HG03575 (cell line): Measurements from ENCODE around the gene WDFY3.

Experiments
- ATAC-seq: cut with Tn5 transposase; IDR thresholded peaks from one replicate; pipeline ENCODE4 v1.9.1; 2021; ENCODE audit not compliant: unreplicated experiment, insufficient number of reproducible peaks, low FRiP score; ENCODE audit errors: extremely low read depth

The WDFY3 gene

DNA sequence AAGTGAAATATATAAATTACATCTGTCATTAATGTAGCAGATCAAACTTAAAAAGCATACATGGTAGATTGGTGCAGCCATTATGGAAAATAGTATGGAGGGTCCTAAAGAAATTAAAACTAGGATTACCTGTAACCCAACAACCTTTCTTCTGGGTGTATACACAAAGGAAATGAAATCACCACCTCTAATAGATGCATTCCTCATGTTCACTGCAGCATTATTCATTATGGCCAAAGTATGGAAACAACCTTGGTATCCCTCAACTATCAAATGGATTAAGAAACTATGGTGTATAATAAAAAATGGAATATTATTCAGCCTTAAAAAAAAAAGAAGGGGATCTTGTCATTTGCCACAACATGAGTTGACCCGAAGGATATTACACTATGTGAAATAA, 13.7 kb downstream of the WDFY3 start:
- no peak for ATAC-seq

DNA sequence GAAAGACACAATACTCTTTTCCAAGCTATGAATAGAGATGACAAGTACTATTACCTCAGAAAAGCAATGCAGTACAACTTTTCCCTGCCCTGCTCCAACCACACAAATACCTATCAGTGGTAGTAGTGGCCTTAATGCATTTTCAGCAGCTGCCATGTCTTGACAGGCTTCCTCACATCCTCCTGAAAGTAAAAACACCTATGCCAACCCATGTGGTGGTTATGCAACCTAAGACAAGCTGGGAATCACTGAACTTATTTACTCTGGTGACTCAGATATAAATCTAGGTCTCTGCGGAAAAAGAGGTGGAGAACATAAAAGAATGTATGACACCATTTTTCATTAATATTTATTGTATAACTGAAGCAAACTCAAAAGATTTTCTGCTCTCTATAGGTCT, 14.5 kb downstream of the WDFY3 start:
- no peak for ATAC-seq

DNA sequence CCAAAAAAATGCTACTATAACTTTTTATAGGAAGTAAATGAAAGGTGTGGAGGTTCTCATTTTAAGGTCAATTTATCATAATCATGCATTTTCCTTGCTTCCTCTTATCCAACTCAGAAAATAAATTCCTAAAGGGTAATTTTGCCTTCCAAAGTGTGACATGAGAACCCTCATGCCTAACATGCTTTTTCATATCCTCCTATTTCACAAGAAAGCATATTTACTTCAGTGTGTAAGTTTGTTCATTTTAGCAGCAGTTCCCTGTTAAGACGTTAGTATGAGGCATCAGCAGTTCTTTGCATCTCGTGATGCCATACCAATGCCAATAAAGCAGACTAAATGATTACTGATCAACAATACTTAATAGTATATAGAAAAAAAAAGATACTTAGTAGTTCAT, 18.4 kb downstream of the WDFY3 start:
- ATAC-seq, result no peak

DNA sequence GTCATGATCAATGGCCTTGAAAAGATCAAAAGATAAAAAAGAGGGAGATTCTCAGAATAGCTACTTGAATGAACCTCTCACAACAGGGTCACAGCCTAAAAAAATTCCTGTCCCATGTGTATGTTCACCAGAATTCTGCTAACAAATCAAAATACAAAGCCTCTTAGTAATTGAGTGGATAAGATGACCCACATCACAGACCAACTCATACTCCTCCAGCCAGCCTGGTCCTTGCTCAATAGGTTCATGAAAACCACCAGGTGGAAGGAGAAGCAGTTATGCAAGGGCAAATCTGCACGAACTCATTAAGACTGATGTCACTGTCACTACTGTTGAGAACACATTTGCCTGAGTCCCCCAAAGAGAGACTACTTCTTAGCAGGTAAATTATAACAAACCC, 21.5 kb downstream of the WDFY3 start:
- ATAC-seq, result no peak

DNA sequence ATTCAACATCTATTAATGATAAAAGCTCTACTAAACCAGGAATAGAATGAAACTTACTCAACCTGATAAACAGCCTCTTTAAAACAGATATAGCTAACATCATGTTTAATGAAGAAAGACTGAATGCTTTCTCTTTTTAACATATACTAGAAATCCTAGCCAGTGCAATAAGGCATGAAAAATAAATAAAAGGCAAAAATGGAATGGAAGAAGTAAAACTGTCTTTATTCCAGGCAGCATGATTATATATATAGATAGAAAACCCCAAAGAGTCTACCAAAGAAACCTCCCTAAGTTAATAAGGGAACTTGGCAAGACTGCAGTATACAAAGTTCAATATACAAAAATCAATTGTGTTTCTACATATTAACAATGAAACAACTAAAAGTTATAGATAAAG, 25.5 kb downstream of the WDFY3 start:
- no peak for ATAC-seq

DNA sequence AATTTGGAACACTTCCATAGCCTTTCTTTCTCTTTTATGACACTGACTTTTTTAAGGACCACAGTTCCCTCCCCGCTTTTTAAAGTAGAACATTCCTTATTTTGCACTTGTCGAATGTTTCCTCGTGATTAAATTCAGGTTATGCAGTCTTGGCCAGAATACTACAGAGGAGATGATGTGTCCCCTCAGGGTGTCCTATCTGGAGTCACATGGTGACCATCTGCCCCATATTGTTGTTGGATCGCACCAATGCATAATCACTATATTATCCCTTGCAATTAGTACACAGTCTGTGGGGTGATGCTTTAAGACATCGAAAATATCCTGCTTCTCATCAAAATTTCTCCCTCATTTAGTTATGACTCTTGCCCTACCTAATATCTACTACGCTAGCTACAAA, 27.4 kb downstream of the WDFY3 start:
- ATAC-seq, result no peak

DNA sequence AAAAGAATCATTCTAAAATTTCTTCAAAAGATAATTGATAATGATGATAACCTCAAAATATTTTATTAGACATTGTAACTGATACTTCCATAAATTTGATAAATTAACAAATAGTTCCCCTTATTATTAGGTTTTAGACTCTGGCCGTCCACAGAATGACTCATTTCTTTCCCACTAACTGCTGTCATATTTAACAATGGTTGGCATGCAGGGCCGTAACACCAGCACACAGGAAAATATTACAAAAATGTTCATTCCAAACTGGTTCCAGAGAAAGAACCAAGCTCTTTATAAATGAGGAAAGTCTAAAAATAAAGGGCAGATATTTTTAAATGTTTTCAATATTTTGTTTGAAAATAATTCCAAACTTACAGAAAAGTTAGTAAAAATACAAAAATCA, 28.2 kb downstream of the WDFY3 start:
- no peak for ATAC-seq

DNA sequence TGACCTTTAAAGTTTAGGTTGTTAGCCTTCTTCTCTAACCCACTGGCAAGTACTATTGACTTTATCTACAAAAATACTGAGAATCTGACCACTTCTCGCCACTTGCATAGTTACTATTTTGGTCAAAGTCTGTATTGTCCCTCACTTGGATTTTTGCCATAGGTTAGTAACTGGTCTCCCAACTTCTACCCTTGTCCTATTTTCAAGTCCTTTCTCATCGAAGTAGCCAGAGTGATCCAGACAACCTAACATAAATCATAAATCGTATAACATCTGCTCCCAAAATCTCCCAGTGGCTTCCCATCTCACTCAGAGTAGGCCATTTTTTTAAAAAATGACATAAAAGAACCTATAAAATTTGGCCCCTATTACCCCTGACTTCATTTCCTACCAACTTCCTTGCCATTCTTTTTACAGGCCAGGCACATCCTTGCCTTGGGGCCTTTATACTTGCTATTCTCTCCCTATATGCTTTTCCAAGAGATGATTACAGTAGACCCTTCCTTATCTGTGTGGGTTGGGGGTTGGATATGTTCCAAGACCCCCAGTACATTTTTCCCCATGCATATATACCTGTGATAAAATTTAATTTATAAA, 29.0 kb downstream of the WDFY3 start:
- ATAC-seq, result no peak

DNA sequence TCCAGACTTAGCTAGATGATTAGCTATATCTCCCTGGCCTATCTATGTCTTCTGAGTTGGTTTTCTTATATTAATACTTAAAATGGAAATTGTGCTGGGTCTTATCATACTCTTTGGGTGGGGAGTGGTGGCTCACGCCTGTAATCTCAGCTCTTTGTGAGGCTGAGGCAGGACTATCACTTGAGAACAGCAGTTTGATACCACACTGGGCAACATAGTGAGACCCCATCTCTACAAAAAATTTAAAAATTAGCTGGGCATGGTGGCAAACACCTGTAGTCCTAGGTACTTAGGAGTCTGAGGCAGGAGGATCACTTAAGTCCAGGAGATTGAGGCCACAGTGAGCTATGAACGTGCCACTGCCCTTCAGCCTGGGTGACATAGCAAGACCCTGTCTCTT, 30.4 kb downstream of the WDFY3 start:
- no peak for ATAC-seq

DNA sequence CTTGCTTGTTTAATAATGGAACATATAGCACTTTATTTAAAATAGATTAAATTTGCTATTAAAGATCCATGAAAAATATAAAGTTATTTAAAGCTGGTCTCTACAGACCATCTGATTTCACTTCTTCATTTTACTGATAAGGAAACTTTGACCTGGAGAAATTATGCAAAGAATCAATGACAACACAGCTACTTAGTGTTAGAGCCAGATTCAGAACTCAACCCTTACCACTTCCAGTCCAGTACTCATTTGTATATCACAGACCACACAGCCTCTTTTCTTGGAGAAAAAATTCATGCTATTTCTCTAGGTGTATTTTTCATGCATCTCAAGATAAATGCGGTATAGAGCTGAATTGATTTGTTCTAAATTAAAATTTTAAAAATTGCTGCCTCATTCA, 34.0 kb downstream of the WDFY3 start:
- ATAC-seq, result no peak

DNA sequence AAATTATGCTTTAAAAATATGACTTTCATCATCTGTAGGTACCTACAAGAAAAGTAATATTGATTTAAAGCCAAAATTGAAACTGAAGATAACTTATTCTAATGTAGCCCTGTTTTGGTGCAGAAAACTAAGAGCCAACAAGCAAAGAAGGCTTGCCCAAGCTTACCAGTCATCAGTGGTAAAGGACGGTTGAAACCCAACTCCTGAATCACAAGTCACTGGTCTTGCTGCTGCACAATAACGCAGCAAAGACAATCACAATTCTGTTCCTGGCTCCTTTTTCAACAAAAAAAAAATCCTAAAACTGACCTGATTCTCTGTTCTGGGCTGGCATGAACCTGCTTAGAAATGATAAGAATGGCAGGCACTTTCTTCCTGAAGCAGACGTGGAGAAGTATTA, 34.5 kb downstream of the WDFY3 start:
- no peak for ATAC-seq

DNA sequence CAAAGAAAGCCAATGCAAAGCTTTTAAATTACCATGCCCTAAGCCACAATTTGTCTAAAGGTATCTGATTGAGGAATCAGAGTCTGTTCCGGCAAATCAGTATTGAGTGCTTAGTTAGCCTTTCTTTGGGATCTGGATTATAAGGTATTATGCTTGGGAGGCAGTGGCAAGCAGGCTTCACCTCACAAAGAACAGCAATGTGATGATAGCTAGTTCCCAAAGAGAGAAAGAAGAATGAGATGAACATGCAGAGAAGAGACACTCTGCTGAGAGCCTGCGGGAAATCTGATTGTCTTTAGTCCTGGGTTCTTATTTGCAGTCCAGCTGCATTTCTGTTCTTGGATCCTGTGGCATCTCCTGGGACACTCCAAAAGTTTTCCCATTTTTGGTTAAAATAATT, 35.2 kb downstream of the WDFY3 start:
- no peak for ATAC-seq

DNA sequence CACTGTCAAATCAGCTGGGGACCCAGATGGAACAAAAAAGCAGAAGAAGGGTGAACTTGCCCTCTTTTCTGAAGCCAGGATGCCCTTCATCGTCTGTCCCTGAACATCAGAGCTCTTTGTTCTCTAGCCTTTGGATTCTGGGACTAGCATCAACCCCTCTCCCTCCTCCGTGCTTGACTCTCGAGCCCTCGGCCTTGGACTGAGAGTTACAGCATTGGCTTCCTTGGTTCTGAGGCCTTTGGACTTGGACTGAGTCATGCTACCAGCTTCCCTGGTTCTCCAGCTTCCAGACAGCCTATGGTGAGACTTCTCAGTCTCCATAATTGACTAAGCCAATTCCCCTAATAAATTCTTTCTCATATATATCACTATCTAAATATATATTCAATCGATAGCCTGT, 38.4 kb downstream of the WDFY3 start:
- ATAC-seq, result no peak

DNA sequence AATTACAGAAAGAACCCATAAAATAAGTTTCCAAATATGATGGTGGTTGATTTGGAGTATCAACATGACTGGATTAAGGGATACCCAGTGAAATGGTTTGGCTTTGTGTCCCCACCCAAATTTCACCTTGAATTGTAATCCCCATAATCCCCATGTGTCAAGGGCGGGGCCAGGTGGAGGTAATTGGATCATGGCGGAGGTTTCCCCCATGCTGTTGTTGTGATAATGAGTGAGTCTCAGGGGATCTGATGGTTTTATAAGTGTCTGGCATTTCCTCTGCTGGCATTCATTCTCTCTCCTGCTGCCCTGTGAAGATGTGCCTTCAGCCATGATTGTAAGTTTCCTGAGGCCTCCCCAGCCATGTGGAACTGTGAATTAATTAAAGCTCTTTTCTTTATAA, 39.1 kb downstream of the WDFY3 start:
- ATAC-seq, result no peak

DNA sequence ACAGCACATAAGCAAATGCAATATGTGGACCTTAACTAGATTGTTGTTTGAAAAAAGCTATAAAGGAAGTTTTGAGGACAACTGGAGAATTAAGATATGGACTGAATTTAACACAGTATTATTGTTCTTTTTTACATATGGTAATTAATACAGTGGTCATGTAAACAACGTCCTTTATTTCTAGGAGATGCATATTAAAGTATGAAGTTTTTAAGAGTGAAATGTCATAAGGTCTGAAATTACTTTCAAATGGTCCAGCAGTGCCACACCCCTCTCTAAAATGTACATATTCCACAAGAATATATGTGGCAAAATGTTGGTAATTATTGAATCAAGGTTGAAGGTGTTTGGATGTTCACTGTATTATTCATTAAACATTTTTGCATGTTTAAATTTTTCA, 40.9 kb downstream of the WDFY3 start:
- ATAC-seq, result no peak

DNA sequence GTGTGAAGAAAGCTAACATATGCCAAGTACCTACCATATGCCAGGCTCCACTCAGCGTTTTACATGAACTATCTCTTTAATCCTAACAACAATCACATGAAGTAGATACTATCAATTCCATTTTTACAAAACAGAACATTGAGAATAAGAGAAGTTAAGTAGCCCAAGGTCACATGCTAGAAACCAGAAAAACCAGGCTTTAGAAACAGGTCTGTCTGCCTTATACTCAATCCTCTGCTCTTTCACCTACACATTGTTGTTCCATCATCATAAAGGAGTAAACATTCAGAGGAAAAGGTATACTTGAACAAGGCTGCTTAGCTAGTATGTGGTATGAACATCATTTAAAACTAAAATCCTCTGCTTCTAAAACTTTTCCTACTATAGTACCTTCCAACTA, 42.1 kb downstream of the WDFY3 start:
- ATAC-seq, result no peak

DNA sequence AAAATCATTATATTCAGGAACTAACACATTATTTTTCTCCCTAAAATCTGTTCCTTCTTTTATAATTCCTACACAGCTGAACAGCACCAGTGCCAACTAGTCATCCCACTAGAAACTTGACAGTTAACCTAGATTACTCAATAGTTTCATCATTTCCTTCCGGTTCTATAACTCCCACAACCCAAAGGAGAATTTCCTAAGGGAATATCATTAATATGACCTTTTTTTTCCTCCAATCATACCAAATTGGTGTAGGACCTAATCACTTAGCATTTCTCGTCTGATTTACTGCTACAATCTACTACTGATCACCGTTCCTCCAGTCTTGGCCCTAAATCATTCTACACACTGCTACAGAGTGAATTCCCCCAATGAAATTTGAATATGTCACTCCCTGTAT, 45.9 kb downstream of the WDFY3 start:
- no peak for ATAC-seq

DNA sequence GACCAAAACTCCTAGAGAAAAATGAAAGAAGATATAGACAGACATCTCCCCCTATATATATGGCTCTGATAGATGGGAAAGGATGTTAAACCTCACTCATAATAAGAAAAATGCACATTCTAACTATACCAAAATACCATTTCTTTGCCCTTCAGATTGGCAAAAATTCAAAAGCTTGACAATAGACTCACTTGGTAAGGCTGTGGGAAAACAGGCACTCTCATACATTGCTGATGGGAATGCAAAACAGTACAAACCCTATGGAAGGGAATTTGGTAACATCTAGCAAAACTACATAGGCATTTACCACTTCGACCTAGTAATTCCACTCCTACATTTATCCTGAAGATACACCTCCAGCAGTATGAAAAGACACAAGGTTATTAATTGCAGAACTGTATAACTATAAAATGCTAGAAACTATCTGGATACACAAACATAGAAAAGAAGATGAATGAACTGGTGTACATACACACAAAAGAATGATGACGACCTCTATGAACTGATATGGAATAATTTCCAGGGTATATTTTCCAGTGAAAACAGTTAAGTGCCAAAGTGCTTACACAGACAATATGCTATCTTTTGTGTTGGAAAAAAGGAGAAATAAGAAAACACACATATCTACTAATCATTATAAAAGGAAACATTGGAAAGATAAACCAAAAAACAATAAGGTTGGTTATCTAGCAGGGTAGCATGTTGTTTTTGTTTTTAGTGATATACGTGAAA, 48.5 kb downstream of the WDFY3 start:
- ATAC-seq, result no peak

DNA sequence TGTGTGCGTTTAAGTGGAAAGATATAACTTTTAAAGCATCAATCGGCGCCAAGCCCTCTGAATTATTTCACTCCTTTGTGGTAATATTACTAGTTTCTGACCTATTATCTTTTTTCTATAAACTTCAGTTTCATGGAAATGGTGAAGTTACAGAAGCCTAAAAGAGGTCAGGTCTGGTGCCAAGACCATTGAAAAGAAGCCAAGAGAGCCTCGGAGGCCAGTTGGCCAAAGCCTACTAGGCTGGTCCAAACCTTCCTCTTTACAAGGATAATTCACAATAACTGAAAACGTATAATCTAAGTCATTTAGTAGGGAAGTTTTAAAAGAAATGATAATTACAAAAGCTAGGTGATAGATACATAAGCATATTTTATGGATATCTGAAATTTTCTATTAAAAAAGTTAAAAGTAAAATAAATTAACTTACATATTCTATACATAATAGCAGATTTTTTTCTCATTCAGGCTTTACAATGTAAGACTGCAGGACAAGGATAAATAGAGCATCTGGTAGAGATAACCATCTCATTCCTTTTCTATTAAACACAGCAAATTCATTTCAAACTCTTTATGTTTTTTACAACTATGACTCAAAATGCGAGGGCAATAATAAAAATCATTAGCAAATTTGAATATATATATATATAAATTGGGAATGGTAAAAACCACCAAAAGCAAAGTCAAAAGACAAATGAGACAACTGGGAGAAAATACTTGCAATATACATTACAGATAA, 49.2 kb downstream of the WDFY3 start:
- ATAC-seq, result no peak

DNA sequence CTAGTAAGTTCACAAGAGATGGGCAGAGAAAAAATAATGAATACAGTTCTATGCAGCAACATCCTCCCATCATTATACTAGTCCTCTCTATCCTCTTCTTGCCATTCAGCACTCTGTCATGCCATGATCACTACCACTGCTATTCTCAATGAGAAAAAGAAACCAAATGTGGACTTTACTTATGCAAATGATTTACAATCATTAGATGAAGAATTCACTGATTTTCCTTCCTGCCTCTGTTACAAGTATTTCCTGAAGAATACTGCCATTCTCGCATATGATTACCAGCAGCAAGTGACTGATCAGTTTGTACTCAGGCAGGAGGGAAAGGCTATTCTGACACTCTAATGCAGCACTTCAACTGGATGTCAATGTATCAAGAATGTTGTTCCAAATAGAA, 50.3 kb downstream of the WDFY3 start:
- ATAC-seq, result no peak
